Fibroblast of peridontal ligament (primary cell): ENCODE results near the gene PPFIA2.

ENCODE experiments used
- DNase-seq: peaks from one replicate; pipeline ENCODE4 v3.0.0-alpha.2; 2010; ENCODE audit errors: extremely low read depth

PPFIA2 gene

GRCh38 chr12:81354327-81354932 lies 404.7 kb downstream of the PPFIA2 start:
- DNase-seq = peak; percentile 3

- DNase-seq = no peak
Measured at GRCh38 chr12:81350309-81350708, 408.8 kb downstream of the PPFIA2 start.

- DNase-seq = no peak
Measured at GRCh38 chr12:81347404-81347803, 411.7 kb downstream of the PPFIA2 start.

- DNase-seq = no peak
Measured at GRCh38 chr12:81340910-81341309, 418.2 kb downstream of the PPFIA2 start.

GRCh38 chr12:81339071-81339470 lies 420.1 kb downstream of the PPFIA2 start:
- no peak for DNase-seq

GRCh38 chr12:81337886-81338285 lies 421.3 kb downstream of the PPFIA2 start:
- DNase-seq = peak; percentile 22

GRCh38 chr12:81333812-81334211 lies 425.3 kb downstream of the PPFIA2 start:
- DNase-seq = no peak

- peak; percentile 5 for DNase-seq
Measured at GRCh38 chr12:81332054-81332453, 427.1 kb downstream of the PPFIA2 start.

GRCh38 chr12:81330480-81330879 lies 428.7 kb downstream of the PPFIA2 start:
- peak; percentile 7 for DNase-seq

- no peak for DNase-seq
Measured at GRCh38 chr12:81329085-81329484, 430.1 kb downstream of the PPFIA2 start.

GRCh38 chr12:81327425-81327824 lies 431.7 kb downstream of the PPFIA2 start:
- no peak for DNase-seq

GRCh38 chr12:81325086-81325485 lies 434.1 kb downstream of the PPFIA2 start:
- DNase-seq = no peak

GRCh38 chr12:81314903-81315531 lies 444.1 kb downstream of the PPFIA2 start:
- DNase-seq = no peak

- no peak for DNase-seq
Measured at GRCh38 chr12:81303935-81304334, 455.2 kb downstream of the PPFIA2 start.

GRCh38 chr12:81300454-81300853 lies 458.7 kb downstream of the PPFIA2 start:
- DNase-seq = no peak

- no peak for DNase-seq
Measured at GRCh38 chr12:81297601-81298000, 461.5 kb downstream of the PPFIA2 start.

GRCh38 chr12:81296556-81297305 lies 462.4 kb downstream of the PPFIA2 start:
- DNase-seq = peak; percentile 29

- DNase-seq = no peak
Measured at GRCh38 chr12:81295251-81295650, 463.9 kb downstream of the PPFIA2 start.

GRCh38 chr12:81294325-81295190 lies 464.6 kb downstream of the PPFIA2 start:
- no peak for DNase-seq

- no peak for DNase-seq
Measured at GRCh38 chr12:81288651-81289050, 470.5 kb downstream of the PPFIA2 start.

GRCh38 chr12:81284137-81284536 lies 475.0 kb downstream of the PPFIA2 start:
- DNase-seq = peak; percentile 20
